GM03348 (cell line): Measurements from ENCODE around the gene PCP2.
A peak's percentile ranks its signal among the peaks of the same experiment; 100 is the strongest.

ENCODE experiments used
- DNase-seq: peaks from one replicate; pipeline ENCODE4 v3.0.0; 2012; ENCODE audit warnings: low spot score

PCP2 gene

DNA sequence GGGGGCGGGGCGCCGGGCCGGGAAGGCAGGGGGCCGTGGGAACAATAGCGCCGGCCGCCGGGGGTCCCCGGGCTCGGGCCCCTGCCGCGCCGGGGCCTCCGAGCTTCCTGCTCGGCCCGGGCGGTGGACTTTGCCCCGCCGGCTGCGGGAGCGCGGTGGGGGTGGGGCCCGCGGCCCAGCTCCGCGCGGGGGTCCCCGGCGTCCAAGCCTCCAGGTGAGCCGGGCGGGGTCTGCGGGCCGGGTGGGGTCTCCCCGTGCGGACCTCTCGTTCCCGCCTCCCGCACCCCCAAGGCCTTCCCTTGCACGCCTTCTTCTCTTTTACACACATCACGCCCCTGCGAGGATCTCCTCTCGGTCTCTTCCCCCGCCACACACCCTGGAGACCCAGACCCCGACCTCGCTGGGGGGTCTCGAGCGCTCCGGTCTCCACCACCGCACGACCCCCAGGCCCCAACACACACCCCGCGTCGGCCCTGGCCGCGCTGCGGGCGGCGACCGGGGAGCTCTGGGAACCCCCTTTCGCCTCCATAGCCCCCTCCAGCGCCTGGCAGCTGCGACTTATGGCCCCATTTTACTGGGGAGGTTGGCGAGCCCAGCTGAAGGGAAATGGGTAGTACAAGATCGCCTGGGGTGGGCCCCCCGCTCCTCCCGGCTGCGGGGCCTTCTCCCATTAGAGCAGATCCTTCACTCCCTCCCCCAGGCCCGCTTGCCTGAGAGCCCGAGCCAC is 37.1 kb downstream of the PCP2 start:
- DNase-seq: no peak

DNA sequence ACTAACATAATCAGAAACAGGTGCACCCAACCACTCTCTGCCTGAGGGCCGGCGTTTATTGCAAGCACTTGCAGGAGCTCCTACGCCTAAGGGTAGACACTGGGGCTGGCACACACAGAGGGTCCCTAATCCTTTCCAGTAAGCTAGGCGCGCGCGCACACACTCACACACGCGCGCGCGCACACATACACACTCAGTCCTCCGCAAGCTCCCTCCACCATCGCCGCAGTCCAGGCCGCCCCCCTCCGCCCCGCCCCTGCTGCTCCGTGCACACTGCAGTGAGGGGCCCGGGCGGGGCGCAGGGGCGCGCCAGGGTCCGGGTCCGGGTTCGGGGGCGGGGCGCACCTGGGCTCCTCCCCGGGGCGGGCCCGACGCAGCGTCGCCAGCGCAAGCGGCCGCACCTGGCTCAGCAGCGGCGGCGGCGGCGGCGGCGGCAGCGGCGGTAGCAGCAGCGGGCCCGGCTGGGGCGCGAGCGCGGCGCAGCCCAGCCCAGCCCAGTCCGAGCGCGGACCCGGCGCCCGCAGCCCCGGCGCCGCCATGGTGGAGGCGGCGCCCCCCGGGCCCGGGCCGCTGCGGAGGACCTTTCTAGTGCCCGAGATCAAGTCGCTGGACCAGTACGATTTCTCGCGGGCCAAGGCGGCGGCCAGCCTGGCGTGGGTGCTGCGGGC is 37.9 kb downstream of the PCP2 start, which contains the start of gene CAMSAP3:
CAMSAP3 (plus strand) TSS at position 398 of the 668 bp plus-strand sequence; CDS start at position 538, 140 bp downstream.
- peak; percentile 26 for DNase-seq

GRCh38 chr19:7590256-7590655 is 43.3 kb downstream of the PCP2 start:
- no peak for DNase-seq

GRCh38 chr19:7589822-7590221 is 43.7 kb downstream of the PCP2 start:
- DNase-seq: no peak

- DNase-seq: no peak
These were observed 51.1 kb downstream of the PCP2 start for GRCh38 chr19:7582446-7582845.
